Measurements from ENCODE around the gene ZNF827.

Gene ZNF827

DNA sequence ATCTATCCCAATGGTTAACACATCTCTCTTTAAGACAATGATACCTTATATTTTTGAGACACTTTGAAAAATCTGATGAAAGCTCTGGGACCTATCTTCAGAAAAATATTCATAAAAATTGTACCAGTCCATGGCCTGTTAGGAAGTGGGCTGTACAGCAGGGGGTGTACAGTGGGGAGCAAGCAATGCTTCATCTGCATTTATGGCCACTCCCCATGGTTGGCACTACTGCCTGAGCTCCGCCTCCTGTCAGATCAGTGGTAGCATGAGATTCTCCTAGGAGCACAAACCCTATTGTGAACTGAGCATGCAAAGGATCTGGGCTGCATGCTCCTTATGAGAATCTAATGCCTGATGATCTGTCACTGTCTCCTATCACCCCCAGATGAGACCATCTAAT lies 216.1 kb downstream of the ZNF827 start:
- in situ Hi-C loops (cut with HindIII; ENCODE audit: low sequenced_read_pairs), result no loop called here

DNA sequence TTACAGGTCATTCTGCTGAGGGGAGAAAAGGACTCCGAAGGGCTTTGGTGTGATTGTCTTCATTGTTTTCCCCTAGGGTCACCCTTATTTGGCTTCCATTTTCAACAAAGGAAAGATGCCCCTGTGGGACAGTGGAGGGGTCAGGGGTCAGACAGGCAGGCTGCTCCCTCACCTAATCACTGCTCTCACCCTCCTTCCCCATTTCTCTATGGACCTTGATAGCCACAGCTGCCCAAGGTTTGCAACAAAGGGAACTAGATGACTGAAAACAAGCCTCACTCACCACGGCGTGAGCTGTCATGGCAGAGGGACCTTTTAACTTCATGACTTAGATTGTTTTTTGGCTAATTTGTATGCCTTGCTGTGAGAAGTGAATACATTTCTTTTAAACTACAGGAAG lies 218.0 kb downstream of the ZNF827 start:
- in situ Hi-C loops (cut with HindIII; ENCODE audit: low sequenced_read_pairs), result no loop called here

DNA sequence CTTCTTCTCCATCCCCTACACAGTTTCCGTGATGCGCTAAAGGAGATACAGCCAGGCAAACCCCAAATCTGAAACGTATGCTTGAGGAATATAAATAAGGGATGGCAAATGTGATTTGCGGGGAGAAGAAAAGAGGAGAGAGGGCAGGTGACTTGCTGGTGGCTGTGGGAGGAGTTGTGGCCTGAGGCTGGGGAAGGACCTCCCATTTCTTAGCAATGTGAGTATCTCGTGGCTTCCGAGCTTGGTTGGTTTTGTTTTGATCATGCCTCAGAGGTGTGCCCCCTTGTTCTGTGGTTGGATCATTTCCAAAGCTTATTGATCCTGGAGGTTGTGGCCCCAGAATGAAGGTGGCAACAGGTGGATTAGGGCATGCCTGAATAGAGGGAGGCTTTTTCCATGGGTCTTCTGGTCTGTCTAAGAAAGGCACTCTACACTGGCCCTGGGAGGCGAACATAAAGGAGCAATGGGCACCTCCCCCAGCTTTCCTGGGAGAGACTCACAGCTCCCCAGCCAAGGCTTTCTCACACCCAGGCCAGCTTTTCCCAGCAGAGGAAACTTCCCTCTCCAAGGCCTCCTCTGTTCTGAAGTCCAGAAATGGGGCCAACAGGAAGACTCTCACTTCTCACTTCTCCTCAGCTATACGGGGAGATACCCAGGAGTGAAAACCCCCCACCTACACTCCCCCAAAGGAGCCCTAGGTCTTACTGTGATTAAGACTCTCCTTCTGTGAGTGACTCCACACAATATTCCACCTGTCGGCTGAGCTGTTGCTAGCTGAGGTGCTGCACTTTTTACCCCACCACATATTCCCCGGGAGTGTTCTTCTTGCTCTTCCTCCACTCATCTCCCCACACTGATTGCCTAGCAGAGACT lies 218.6 kb downstream of the ZNF827 start:
- in situ Hi-C loops (cut with HindIII; ENCODE audit: low sequenced_read_pairs), result no loop called here

DNA sequence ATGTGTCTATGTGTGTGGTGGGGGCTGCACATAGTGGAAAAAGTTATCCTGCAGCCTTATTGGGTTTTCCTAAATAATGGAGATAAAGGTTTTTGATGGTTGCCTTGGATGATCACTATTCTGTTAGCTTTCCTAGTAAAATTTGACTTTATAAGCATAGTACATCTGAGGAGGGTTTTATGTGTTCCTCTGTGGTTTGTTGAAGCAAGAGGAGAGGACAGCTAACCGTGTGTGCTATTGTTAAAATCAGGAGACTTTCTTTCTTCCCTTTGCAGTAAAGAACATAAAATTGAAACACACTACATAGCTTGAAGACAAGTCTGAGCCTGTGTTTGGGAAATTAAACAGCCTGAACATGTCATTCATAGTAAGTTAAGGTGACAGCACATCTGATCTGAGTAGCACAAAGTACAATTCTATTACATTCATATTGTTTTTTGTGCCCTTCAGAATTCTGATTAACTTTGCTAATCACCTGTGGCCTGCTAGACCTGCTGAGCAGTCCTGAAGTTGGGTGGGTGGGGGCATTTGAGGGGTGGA lies 221.9 kb downstream of the ZNF827 start:
- in situ Hi-C loops (cut with HindIII; ENCODE audit: low sequenced_read_pairs), result no loop called here

DNA sequence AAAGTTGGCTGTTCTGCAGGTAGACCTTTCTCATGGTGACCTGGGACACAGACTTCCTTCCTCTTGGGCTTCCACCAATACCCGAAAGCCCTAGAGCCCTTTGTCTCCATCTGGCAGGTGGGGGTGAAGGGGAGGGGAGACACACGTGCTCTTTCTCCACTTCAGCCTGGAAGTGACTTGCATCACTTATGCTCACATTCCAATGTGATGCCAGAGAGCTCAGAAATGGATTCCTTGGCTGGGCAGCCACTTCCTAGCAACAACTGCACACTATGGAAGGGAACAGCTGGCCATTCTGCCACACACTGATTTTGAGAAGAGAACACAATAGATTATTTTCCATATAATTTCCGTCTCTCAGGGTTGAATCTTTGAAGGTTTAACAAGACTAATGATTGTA lies 222.4 kb downstream of the ZNF827 start:
- in situ Hi-C loops (cut with HindIII; ENCODE audit: low sequenced_read_pairs), result no loop called here

DNA sequence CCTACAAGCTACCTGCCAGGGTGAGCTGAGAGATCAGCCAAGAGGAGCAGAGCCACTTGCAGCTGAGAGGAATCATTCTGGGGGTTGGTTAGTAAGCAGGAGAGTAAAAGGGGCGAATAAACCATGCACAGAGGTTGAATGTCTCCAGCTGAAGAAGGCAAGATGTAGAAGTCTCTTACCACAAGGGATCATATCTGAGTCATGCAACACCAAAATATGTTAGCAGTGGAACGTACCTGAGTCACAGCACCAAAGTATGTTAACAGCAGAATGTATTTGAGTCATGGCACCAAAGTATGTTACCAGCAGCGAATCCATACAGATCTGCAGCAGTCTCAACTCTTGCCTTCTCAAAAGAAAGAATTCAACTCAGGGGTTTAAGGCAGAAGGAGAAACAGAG lies 228.8 kb downstream of the ZNF827 start:
- in situ Hi-C loops (cut with HindIII; ENCODE audit: low sequenced_read_pairs), result no loop called here

DNA sequence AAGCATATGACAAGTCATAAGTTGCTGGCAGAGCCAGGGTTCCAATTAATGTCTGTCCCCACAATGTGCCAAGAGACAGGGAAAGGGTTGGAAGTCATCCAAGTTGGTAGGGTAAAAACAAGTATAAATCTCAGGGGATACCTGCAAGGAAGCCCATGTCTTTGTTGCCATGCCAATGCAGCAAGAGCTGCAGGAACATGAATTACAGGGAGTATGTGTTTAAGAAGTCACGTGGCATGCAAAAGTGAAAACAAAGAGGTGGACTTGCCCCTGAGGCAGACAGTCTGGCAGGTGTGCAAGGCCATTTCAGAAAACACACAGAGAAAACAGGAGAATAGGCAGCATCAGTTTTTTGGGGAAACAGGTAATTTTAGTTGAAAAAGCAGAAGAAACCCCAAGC lies 229.3 kb downstream of the ZNF827 start:
- in situ Hi-C loops (cut with HindIII; ENCODE audit: low sequenced_read_pairs), result no loop called here

Data from DLD1 (cell line).